OCI-LY7 (cell line): Measurements from ENCODE around the gene GOLGA3. TPM values are rescaled to one million over a fixed set of nuclear protein-coding genes. Genes with fewer than 3 reads are reported as not detected.

ENCODE experiments used
- BruUV-seq: library from RNA; stranded (reverse); fragments of 400-500 nt; replicated peaks from 2 replicates; lab custom pipeline; 2021; lab: Mats Ljungman, UMichigan
- CTCF ChIA-PET: fragments of 300-600 bp; sonication (Branson Sonifier 250); formaldehyde crosslinking; loops from one replicate; lab custom pipeline; 2022; ENCODE audit warnings: antibody characterized with exemption; ENCODE audit not compliant: unreplicated experiment; lab: Charles Lee
- POLR2A ChIA-PET: fragments of 300-600 bp; sonication (Branson Sonifier 250); formaldehyde crosslinking; loops from one replicate; lab custom pipeline; 2022; ENCODE audit warnings: antibody characterized with exemption; lab: Charles Lee
- DNase-seq: peaks from one replicate; pipeline ENCODE4 v3.0.0-alpha.2; 2015; ENCODE audit warnings: low spot score
- H2AFZ ChIP-seq: fragments of 200-600 bp; sonication (generic), shearing (Covaris generic); 2 replicates; pipeline ENCODE4 v1.6.1; 2014; ENCODE audit warnings: mild to moderate bottlenecking, antibody characterized with exemption, low read length, moderate library complexity
- H3K27ac ChIP-seq: fragments of 200-600 bp; sonication (generic); 2 replicates; pipeline ENCODE4 v1.5.1; 2014; ENCODE audit warnings: mixed run types, low read depth, mild to moderate bottlenecking, moderate library complexity, low read length, inconsistent platforms; ENCODE audit not compliant: poor library complexity, severe bottlenecking
- H3K36me3 ChIP-seq: fragments of 200-600 bp; sonication (generic); 2 replicates; pipeline ENCODE4 v1.6.1; 2014; ENCODE audit warnings: mild to moderate bottlenecking, antibody characterized with exemption, low read length, moderate library complexity, mixed read lengths; ENCODE audit not compliant: insufficient read depth
- H3K4me1 ChIP-seq: fragments of 200-600 bp; sonication (generic); 2 replicates; pipeline ENCODE4 v1.5.1; 2014; ENCODE audit warnings: mild to moderate bottlenecking, low read length; ENCODE audit not compliant: insufficient read depth, poor library complexity, severe bottlenecking
- H3K4me2 ChIP-seq: fragments of 200-600 bp; sonication (generic); 2 replicates; pipeline ENCODE4 v1.6.1; 2014; ENCODE audit warnings: mild to moderate bottlenecking, low read length
- H3K4me3 ChIP-seq: fragments of 200-600 bp; sonication (generic); 2 replicates; pipeline ENCODE4 v1.5.1; 2014; ENCODE audit warnings: mild to moderate bottlenecking, low read depth, low read length; ENCODE audit not compliant: poor library complexity, severe bottlenecking
- H3K79me2 ChIP-seq: fragments of 200-600 bp; sonication (generic); 2 replicates; pipeline ENCODE4 v1.6.1; 2016; ENCODE audit warnings: low read depth, mild to moderate bottlenecking, low read length, moderate library complexity, mixed read lengths; ENCODE audit not compliant: insufficient read depth
- H3K9me2 ChIP-seq: fragments of 200-600 bp; sonication (generic); 2 replicates; pipeline ENCODE4 v1.6.1; 2016; ENCODE audit warnings: mild to moderate bottlenecking, low read length, mixed read lengths; ENCODE audit not compliant: insufficient read depth
- H3K9me3 ChIP-seq: fragments of 200-600 bp; sonication (generic); 2 replicates; pipeline ENCODE4 v1.6.1; 2014; ENCODE audit warnings: mild to moderate bottlenecking, mixed run types, low read length, mixed read lengths
- H4K20me1 ChIP-seq: fragments of 200-600 bp; sonication (generic); 2 replicates; pipeline ENCODE4 v1.6.1; 2014; ENCODE audit warnings: mild to moderate bottlenecking, antibody characterized with exemption, low read length, moderate library complexity, mixed read lengths; ENCODE audit not compliant: insufficient read depth
- EZH2phosphoT487 ChIP-seq: fragments of 200-600 bp; sonication (generic); IDR thresholded peaks from 2 replicates; pipeline ENCODE4 v1.6.1; 2018; ENCODE audit warnings: low read depth, borderline replicate concordance, mild to moderate bottlenecking, mixed run types, antibody characterized with exemption, low read length, moderate library complexity, mixed read lengths
- intact Hi-C: fragments of 100-400 bp; cut with micrococcal nuclease; formaldehyde crosslinking; loops from one replicate; pipeline ENCODE4 v1.10.0; 2022; ENCODE audit not compliant: unreplicated experiment
- small RNA-seq: library from RNA; depleted of rRNA; stranded (forward); fragments of <200 nt; gene quantifications from one replicate; pipeline ENCODE3, GENCODE V24; 2014
- total RNA-seq, 2 experiments: library from RNA; depleted of rRNA in 1 of 2; stranded (reverse); fragments of >200 nt in 1 of 2; shearing (Covaris generic) in 1 of 2; gene quantifications; 2 replicates each; pipeline ENCODE4 v1.2.3, GENCODE V29; 2014 to 2022
- TF ChIP-seq, protein P1 (sequence below): fragments of 200-600 bp; sonication (generic); conservative IDR thresholded peaks from 2 replicates; pipeline ENCODE4 v1.5.1; 2014; ENCODE audit warnings: mild to moderate bottlenecking, antibody characterized with exemption, low read length, moderate library complexity, mixed read lengths

GOLGA3 gene
- total RNA-seq, 2 experiments from 2014 or later = 51.2 to 77.9 TPM

DNA sequence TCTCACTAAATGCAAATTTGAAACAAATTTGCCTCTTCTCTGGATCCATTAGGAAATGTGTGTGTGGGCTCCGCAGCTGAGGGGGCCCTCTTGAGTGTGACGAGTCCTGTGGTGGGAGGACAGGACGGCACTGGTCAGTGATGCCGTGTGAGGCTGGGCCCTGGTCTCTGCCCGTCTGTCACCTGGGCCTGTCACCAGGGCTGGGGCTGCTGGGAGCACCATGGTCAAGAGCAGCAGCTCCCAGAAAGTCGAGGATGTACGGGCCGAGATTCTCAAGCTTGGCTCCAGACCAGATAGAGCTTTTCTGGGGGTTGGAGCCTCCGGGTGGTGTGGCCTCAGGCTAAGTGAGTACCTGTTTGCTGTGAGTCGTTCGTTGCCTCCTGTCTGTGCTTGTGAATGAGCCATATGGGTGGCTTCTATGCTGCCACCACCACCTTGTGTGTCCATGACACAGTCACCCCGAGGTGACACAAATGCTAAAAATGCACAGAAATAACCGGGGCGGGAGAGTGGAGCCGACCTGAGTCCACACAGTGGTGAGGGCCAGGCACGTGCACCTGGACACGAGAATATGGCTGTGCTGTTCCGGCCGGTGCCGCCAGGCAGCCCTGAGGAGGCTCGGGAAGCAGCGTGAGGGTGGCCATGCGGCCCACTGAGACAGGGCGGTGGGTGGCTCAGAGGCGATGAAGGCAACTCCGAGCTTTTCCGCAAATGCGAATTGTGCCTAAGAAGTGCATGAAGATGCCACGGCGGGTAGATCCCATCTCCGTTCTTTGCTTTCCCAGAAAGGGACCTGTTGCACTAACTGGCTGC, 109.3 kb downstream of the GOLGA3 start:
- peaks cover 6% of the 10 kb centered on the region for H3K79me2 ChIP-seq
- intact Hi-C loops = no loop called here
- CTCF ChIA-PET = interaction anchor here (0.5 kb wide), 1 partner anchor 8 kb away, joined by 4 read pairs; no protein-coding TSS in a partner anchor
- no peak for DNase-seq
- peaks cover 9% of the 10 kb centered on the region; the same call in 1 of the 2 replicates for H4K20me1 ChIP-seq
- H3K4me2 ChIP-seq = no peak overlapping the region
- no peaks in the 10 kb centered on the region for H3K9me3 ChIP-seq
- H3K4me1 ChIP-seq = no peaks in the 10 kb centered on the region
- peaks cover 90% of the 10 kb centered on the region for H3K36me3 ChIP-seq
- TF ChIP-seq, protein P1, sequence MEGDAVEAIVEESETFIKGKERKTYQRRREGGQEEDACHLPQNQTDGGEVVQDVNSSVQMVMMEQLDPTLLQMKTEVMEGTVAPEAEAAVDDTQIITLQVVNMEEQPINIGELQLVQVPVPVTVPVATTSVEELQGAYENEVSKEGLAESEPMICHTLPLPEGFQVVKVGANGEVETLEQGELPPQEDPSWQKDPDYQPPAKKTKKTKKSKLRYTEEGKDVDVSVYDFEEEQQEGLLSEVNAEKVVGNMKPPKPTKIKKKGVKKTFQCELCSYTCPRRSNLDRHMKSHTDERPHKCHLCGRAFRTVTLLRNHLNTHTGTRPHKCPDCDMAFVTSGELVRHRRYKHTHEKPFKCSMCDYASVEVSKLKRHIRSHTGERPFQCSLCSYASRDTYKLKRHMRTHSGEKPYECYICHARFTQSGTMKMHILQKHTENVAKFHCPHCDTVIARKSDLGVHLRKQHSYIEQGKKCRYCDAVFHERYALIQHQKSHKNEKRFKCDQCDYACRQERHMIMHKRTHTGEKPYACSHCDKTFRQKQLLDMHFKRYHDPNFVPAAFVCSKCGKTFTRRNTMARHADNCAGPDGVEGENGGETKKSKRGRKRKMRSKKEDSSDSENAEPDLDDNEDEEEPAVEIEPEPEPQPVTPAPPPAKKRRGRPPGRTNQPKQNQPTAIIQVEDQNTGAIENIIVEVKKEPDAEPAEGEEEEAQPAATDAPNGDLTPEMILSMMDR = no peak
- no peak for TF ChIP-seq EZH2phosphoT487
- H3K27ac ChIP-seq = no peak overlapping the region
- no peak overlapping the region for H2AFZ ChIP-seq
- no TSS peak for BruUV-seq
- H3K4me3 ChIP-seq = no peak overlapping the region
- no peaks in the 10 kb centered on the region for H3K9me2 ChIP-seq
- POLR2A ChIA-PET = no interaction called here

Small RNA genes within 50 kb of the gene (small RNA-seq; reads per million reads assigned to genes)
- 0.31 reads per million for gene RNA5SP379

Other genes starting within 250 kb of the GOLGA3 start
- gene LRCOL1, start 218.3 kb downstream of the GOLGA3 start, total RNA-seq (2014; rRNA removed; shearing (Covaris generic)) = not detected in 2 replicates
- gene LRCOL1, start 218.3 kb downstream of the GOLGA3 start, total RNA-seq (2022) = not detected in 2 replicates
- gene P2RX2, start 210.1 kb downstream of the GOLGA3 start, total RNA-seq (2014; rRNA removed; shearing (Covaris generic)) = not detected in 2 replicates
- gene P2RX2, start 210.1 kb downstream of the GOLGA3 start, total RNA-seq (2022) = not detected in 2 replicates
- 157 and 159 TPM in 2 replicates for gene POLE, start 141.5 kb downstream of the GOLGA3 start, total RNA-seq (2014; rRNA removed; shearing (Covaris generic))
- 230 and 255 TPM in 2 replicates for gene POLE, start 141.5 kb downstream of the GOLGA3 start, total RNA-seq (2022)
- 97.3 and 103 TPM in 2 replicates for gene PXMP2, start 141.3 kb downstream of the GOLGA3 start, total RNA-seq (2014; rRNA removed; shearing (Covaris generic))
- 58.1 and 62.4 TPM in 2 replicates for gene PXMP2, start 141.3 kb downstream of the GOLGA3 start, total RNA-seq (2022)
- 94.9 and 97.2 TPM in 2 replicates for gene PGAM5, start 118.0 kb downstream of the GOLGA3 start, total RNA-seq (2014; rRNA removed; shearing (Covaris generic))
- gene PGAM5, start 118.0 kb downstream of the GOLGA3 start, total RNA-seq (2022) = 86.5 and 95.6 TPM in 2 replicates
- gene ANKLE2, start 67.0 kb downstream of the GOLGA3 start, total RNA-seq (2014; rRNA removed; shearing (Covaris generic)) = 88.0 and 95.4 TPM in 2 replicates
- 113 and 121 TPM in 2 replicates for gene ANKLE2, start 67.0 kb downstream of the GOLGA3 start, total RNA-seq (2022)
- gene CHFR, start 58.7 kb upstream of the GOLGA3 start, total RNA-seq (2014; rRNA removed; shearing (Covaris generic)) = 25.4 and 38.2 TPM in 2 replicates
- 55.9 and 66.7 TPM in 2 replicates for gene CHFR, start 58.7 kb upstream of the GOLGA3 start, total RNA-seq (2022)
- 6.6 and 7.1 TPM in 2 replicates for gene ZNF605, start 127.4 kb upstream of the GOLGA3 start, total RNA-seq (2014; rRNA removed; shearing (Covaris generic))
- 13.9 and 16.3 TPM in 2 replicates for gene ZNF605, start 127.4 kb upstream of the GOLGA3 start, total RNA-seq (2022)
- gene ZNF26, start 157.5 kb upstream of the GOLGA3 start, total RNA-seq (2014; rRNA removed; shearing (Covaris generic)) = 12.5 and 15.7 TPM in 2 replicates
- 18.2 and 22.2 TPM in 2 replicates for gene ZNF26, start 157.5 kb upstream of the GOLGA3 start, total RNA-seq (2022)
- gene ZNF84, start 208.6 kb upstream of the GOLGA3 start, total RNA-seq (2014; rRNA removed; shearing (Covaris generic)) = 22.1 and 26.9 TPM in 2 replicates
- 37.9 and 40.9 TPM in 2 replicates for gene ZNF84, start 208.6 kb upstream of the GOLGA3 start, total RNA-seq (2022)